ENCODE measurements around the gene DCAF15.
A peak's percentile ranks its signal among the peaks of the same experiment; 100 is the strongest.
"Not testable (repeated sequence)": the region's sequence is repeated elsewhere in the genome, so short reads cannot be mapped to it uniquely, and the experiment has no call there.

Gene DCAF15, protein sequence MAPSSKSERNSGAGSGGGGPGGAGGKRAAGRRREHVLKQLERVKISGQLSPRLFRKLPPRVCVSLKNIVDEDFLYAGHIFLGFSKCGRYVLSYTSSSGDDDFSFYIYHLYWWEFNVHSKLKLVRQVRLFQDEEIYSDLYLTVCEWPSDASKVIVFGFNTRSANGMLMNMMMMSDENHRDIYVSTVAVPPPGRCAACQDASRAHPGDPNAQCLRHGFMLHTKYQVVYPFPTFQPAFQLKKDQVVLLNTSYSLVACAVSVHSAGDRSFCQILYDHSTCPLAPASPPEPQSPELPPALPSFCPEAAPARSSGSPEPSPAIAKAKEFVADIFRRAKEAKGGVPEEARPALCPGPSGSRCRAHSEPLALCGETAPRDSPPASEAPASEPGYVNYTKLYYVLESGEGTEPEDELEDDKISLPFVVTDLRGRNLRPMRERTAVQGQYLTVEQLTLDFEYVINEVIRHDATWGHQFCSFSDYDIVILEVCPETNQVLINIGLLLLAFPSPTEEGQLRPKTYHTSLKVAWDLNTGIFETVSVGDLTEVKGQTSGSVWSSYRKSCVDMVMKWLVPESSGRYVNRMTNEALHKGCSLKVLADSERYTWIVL
- 49.0 to 96.5 reads per million in 2 experiments for total RNA-seq

DNA sequence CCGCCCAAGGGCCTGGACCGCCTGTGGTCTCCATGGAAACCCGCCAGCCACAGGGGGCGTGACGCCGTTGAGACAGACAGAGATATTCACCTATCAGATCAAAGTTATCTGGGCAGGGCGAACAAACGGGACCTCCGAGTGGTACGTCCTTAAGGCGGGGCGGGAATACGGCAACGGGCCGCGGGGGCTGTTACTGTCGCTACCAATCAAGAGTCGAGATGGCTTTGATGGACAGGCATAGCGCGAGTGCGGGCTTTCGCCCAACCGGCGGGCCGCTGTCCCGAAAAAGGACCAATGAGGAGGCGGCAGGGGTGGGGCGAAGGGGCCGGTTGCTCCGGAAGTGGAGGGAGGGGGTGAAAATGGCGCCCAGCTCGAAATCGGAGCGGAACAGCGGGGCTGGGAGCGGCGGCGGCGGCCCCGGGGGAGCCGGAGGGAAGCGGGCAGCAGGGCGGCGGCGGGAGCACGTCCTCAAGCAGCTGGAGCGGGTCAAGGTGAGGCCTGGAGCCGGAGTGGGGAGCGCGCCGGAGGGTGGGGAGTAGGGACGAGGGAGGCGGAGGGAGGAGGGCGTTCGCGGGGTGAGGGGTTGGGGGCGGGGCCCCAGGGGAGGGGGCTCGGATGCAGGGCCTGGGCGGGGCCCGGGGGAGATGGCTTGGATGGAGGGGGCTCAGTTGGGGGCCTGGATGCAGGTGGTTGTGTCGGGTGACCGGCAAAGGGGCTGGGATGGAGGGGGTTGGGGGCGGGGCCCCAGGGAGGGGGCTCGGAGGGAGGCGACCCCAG, at the start of gene DCAF15:
DCAF15 (plus strand) TSS at position 356 of the 777 bp plus-strand sequence; CDS start at position 360, 4 bp downstream.
- DNase-seq (ENCODE audit: low read depth), result peak; percentile 98

GRCh38 chr19:13902993-13903555, 49.2 kb upstream of the DCAF15 start:
- no peak for DNase-seq (ENCODE audit: low read depth)

- DNase-seq (ENCODE audit: low read depth), result peak; percentile 90
Observed at GRCh38 chr19:13905634-13906520, 46.4 kb upstream of the DCAF15 start, which contains the start of the genes BRME1 and CC2D1A. Gene BRME1 (minus strand): TSS chr19:13906117. CDS start chr19:13904892, 1,225 bp downstream. Gene CC2D1A (plus strand): TSS chr19:13906201. CDS start chr19:13906442, 241 bp downstream.

DNA sequence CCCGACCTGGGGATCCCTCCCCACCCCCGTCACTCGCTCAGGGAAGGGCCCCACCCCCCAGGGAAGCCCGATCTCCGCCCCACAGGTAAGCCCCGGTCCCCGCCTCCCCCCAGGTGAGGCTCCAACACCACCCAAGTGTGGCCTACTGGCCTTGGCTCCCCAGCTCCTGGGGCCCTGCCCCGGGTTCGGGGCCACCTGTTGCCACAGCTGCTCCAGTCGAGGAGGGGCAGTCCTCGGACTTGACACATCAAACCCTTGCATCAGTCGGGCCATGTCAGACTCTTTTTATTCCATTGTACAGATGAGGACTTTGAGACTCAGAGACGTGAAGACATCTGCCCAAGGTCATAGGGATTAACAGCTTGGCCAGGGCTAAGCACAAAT, 45.8 kb upstream of the DCAF15 start:
- peak; percentile 26 for DNase-seq (ENCODE audit: low read depth)

DNA sequence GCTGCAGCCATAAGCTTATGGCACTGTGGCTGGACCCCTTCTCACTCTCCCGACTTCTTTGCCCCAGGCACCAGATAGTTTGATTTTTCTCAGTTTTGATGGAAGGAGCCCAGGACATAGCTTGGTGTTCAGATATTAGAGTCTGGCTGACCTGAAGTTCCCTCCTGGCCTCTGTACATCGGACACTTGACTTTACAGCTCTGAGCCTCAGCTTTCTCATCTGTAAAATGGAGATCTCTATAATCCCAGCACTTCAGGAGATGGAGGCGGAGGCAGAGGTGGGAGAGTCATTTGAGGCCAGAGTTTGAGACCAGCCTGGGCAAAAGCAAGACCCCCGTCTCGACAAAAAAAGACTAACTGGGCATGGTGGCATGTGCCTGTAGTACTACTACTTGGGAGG, 45.4 kb upstream of the DCAF15 start:
- DNase-seq (ENCODE audit: low read depth), result no peak

GRCh38 chr19:13908674-13909073, 43.6 kb upstream of the DCAF15 start:
- DNase-seq (ENCODE audit: low read depth), result no peak

GRCh38 chr19:13909430-13909829, 42.9 kb upstream of the DCAF15 start:
- DNase-seq (ENCODE audit: low read depth), result no peak

DNA sequence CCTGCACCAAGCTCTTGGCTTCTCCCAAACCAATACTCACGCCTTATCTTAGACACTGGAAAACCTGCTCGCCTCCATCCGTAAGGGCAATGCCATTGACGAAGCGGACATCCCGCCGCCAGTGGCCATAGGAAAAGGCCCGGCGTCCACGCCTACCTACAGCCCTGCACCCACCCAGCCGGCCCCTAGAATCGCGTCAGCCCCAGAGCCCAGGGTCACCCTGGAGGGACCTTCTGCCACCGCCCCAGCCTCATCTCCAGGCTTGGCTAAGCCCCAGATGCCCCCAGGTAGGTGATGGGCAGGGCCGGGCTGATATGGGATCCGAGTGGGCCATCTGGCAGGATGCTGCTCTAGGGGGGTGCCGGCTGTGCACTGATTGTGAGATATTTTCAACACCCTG, 39.0 kb upstream of the DCAF15 start:
- no peak for DNase-seq (ENCODE audit: low read depth)

GRCh38 chr19:13914777-13915176, 37.5 kb upstream of the DCAF15 start:
- DNase-seq (ENCODE audit: low read depth), result no peak

GRCh38 chr19:13917888-13918406, 34.4 kb upstream of the DCAF15 start:
- no peak for DNase-seq (ENCODE audit: low read depth)

GRCh38 chr19:13918726-13919411, 33.4 kb upstream of the DCAF15 start:
- DNase-seq (ENCODE audit: low read depth), result no peak

DNA sequence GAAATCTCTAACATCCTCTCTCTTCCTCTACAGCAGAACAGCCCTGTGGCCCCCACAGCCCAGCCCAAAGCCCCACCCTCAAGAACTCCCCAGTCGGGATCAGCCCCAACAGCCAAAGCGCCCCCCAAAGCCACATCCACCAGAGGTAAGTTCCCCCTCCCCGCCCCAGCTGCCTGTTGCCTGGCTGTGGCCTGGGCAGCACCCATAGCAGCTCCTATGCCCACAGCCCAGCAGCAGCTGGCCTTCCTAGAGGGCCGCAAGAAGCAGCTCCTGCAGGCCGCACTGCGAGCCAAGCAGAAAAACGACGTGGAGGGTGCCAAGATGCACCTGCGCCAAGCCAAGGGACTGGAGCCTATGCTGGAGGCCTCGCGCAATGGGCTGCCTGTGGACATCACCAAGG, 31.8 kb upstream of the DCAF15 start:
- DNase-seq (ENCODE audit: low read depth), result no peak

DNA sequence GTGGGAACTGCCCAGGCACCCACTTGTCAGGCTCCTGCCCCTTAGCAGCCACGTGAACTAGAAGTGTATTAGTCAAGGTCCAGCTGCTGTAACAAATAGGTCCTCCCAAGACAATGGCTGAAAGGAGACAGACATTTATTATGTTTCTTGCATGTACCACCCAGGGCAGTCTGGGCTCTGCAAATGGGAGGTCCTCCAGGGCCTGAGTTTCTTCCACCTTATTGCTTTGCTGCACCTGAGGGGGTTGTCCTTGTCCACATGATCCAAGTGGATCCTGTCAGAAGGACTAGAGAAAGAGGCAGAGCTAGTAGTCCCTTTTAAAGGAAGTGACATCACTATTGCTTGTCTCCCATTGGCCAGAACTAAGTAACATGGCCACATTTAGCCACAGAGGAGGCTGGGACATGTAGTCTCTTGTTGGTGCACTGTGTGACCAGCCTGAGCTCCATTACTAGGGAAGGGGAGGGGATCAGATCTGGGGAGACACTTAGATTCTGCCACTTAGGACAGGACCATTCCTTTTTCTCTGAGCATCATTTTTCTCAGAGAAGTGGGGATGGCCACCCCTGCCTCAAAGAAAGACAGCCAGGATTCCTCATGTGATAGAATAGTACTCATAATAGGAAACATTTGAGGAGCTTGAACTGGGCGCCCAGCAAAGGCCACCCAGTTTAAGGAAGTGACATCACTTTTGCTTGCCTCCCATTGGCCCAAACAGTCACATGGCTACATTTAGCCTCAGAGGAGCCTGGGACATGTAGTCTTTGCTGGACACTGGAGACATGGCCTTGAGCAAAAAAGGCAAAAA, 31.2 kb upstream of the DCAF15 start:
- no peak for DNase-seq (ENCODE audit: low read depth)

DNA sequence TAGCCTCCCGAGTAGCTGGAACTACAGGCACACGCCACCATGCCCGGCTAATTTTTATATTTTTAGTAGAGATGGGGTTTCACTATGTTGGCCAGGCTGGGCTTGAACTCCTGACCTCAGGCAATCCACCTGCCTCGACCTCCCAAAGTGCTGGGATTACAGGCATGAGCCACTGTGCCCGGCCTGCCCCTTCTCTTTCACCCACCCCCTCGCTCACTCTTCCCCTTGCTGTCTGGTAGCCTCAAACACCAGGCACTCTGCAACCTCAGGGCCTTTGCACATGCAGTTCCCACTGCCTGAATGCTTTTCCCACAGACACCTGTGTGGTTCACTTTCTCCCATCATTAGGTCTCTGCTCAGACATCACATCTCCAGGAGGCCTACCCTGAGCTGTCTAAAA, 30.2 kb upstream of the DCAF15 start:
- DNase-seq (ENCODE audit: low read depth), result not testable (repeated sequence)

GRCh38 chr19:13923194-13923987, 28.9 kb upstream of the DCAF15 start:
- no peak for DNase-seq (ENCODE audit: low read depth)

DNA sequence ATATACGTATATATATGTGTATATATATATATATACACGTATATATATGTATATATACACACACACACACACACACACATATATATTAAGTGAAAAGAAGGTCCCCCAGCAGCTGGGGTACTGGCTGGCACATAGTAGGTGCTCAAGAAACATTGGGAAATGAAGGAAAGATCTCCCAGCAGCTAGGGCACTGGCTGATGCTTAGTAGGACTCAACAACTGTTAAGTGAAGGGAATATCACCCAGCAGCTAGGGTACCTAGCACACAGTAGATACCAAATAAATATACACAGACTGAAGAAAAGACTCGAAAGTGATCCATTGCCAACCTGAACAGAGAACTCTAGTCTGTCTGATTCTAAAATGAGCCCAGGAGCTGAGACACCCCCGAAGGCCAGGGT, 26.3 kb upstream of the DCAF15 start:
- DNase-seq (ENCODE audit: low read depth), result no peak

DNA sequence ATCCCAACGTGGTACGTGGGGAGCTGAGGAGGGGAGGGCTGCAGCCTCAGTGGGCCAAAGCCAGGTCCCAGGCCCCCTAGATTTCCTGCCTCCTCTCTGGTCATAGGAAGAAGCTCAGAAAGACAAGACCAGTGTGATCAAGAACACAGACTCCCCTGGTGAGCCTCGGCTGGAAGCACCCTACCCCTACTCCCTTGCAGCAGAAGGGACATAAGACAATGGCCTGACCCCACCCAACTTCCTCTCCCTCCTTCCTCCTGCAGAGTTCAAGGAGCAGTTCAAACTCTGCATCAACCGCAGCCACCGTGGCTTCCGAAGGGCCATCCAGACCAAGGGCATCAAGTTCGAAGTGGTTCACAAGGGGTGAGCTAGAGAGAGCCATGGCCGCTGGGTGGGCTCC, 25.6 kb upstream of the DCAF15 start:
- DNase-seq (ENCODE audit: low read depth), result no peak

DNA sequence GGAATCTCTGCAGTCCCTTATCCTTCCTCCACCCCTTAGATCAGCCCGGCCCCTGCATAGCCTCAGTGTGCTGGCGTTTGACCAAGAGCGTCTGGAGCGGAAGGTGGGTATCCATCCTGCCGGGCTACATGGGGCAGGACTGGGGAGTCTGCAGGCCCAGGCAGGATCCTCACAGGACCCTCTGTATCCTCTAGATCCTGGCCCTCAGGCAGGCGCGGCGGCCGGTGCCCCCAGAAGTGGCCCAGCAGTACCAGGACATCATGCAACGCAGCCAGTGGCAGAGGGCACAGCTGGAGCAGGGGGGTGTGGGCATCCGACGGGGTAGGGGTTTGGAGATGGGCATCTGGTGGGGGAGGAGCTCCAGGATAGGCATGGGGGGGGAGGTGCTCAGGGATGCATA, 23.0 kb upstream of the DCAF15 start:
- DNase-seq (ENCODE audit: low read depth), result no peak

GRCh38 chr19:13929956-13930355, 22.4 kb upstream of the DCAF15 start:
- DNase-seq (ENCODE audit: low read depth), result no peak
